ENCODE results near the gene CACNB4.
"Not testable (repeated sequence)": the region's sequence is repeated elsewhere in the genome, so short reads cannot be mapped to it uniquely, and the experiment has no call there.

CACNB4 gene

DNA sequence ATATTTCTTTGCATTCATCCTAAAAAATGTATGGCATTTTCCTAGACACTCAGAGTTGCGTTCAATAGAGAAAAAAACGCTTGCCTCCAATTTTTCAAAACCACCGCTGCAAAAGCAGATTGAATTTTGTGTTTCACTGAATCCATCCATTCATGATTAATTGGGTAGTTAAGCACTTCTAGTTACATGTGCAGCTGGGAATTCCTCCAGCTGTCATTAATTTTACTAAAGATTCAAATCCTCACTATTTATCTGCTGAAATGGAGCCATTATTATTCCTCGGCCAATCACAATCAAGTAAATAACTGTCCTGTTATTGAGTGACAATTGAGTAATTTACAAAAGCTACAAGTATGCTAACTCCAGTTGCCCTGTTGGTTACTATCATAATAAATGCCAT lies 194.8 kb downstream of the CACNB4 start:
- no peak for DNase-seq (ENCODE audit: low read depth)

DNA sequence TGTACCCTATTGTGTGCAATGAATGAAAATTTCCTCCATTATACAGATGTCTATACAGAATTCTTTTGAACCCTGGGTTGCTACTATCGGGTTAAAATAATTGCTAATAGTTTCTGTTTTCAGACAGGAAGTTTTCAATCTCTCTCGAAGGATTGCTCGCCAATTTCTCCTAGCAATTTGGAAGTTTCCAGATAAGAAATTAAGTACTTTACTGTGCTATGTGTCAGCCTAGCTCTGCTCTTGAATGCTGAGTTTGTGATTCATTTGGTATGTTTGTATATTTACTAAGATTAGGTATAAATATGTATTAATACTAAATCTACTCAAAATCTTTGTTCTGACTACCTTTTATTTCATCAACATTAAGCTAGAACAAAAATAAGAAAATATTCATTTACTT lies 196.0 kb downstream of the CACNB4 start:
- no peak for DNase-seq (ENCODE audit: low read depth)

DNA sequence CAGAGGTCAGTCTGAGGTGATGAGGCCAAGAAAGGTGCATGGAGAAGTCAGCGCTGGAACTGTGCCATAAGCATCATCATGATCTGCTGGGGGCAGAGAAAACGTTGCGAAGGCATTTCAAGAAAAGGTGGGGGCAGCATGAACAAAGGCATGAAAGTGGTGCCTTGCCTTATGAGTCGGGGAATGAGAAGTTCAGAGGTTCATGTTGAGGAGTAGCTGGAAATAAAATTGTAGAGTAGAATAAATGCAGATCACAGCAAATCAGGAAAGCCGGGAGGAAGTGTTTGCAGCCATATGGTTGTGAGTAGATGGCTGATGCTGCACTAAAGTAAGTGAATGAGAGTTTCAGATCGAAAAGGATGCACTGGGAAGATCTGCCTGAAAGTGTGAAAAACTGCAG lies 198.5 kb downstream of the CACNB4 start:
- no peak for DNase-seq (ENCODE audit: low read depth)

DNA sequence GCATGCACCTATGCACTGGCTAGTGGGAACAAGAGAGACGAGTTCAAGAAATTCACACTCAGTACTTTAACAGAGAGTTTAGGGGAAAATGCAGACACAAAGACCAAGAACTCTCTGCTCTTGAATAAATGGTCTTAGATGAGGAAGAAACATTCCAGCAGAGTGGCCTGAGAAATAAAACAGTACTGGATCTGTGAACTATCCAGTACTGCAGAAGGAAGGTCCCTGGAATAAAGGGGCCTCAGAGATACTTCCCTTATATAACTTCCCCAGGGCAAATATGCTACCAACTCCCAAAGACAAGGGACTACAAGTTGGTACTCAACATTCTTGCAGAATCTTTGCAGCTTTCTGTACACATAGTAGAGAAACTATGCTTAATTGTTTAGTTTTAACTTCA lies 199.7 kb downstream of the CACNB4 start:
- no peak for DNase-seq (ENCODE audit: low read depth)

DNA sequence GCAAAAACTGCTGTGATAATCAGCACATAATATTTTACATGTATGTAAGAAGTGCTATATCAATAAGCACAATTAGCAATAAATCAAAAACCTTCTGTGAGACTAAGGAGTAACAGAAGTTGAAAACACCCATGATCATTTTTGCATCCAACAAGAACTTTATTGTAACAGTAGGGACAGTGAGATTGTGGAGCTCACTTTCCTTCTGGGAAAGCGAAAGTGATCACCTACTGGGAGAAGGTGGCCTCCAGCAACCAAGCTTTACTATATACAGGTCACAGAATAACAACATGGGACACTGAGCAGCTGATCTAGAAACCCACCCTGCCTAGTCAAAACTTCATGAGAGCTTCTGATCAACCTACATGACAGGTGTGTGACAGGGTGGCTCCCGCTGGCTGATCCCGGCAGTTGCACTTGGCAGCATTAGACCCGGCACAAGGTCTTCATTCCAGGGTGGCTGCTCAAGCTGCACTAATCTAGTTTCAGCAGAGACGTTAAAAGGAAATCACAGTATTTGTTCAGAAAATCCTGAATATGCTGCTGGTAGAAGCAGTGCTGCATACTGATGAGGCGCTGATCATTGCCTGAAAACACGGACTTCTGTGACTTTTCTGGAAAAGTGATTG lies 207.2 kb downstream of the CACNB4 start:
- no peak for DNase-seq (ENCODE audit: low read depth)

DNA sequence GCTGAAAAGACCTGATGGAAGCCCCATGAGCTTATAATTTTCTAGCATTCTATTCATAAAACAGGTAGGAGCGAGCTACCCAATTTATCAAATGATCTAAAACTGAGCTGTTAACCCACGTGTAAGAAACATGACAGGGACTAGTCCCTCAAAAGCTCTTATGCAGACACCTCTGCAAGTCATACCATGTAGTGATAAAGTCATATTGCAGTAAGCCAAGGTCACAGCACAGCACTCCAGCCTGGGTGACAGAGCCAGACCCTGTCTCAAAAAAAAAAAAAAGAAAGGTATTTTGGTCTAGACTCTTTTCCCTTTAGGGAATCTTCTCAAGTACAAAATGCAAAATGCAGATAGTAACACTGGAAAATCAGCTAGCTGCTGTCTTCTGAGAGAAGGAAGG lies 211.7 kb downstream of the CACNB4 start:
- DNase-seq (ENCODE audit: low read depth) = no peak

DNA sequence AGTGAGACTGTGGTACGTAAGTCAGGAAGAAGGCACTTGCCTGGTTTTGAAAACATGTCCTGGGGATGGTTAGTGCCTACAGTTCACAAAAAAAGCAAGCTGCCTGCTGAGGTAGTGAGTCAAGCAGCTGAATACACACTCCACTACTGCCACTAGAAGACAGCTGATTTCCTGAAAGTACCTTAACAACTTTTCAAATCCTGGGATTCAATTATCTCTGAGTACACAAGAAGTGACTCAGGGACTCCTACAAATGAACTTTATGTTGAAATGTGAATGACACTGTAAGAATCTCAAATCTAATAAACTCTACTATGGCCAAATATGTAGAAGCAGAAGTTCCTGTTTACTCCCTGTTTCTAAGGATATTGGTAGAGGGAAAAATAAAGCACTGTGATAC lies 212.6 kb downstream of the CACNB4 start:
- no peak for DNase-seq (ENCODE audit: low read depth)

DNA sequence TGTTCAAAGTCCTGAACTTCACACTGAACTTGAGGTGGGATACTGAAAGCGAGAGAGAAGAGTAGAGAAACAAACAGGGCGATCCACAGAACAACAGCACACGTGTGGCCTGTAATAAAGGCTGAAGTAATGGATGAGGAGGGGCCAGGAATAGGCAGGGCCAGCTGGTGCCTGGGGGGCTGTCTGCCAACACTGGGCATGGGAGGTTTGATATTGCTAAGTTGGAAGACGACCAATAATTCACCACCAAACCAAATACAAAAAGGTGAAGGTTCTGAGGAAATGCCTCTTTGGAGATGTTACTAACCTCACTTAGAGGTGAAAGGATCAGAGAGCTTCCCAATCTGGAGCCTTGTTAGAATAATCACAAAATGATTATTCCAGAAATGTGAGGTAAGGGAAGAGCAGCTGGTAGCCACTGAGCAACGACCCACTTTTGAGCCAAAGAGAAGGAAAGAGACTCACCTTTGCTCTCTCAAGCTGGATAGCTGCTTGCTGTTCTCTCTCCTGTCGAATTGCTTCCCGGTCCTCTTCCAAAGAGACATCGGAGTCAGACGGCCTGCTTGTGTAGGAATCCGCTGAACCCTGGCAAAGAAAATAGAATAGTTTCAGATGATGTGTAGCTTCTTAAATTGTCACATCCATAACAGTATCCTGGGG lies 215.9 kb downstream of the CACNB4 start:
- no peak for DNase-seq (ENCODE audit: low read depth)

DNA sequence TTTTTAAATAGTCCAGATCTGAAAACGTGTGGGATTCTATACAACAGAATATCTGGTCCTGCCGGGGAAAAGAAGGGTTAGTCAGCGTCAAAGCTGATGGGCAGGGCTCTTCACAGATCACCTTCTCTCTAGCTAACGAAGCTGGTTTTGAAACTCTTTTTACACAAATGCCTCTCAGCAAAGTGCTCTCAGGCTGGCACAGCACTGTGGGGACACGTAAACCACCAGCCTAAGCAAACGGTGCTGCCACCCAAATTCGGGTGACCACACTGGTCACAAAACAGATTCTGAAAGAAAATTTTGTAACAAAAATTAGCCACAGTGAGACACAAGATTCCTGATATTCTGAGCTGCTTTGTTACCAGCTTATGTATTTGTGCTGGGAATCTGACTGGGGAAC lies 217.5 kb downstream of the CACNB4 start:
- DNase-seq (ENCODE audit: low read depth) = no peak

DNA sequence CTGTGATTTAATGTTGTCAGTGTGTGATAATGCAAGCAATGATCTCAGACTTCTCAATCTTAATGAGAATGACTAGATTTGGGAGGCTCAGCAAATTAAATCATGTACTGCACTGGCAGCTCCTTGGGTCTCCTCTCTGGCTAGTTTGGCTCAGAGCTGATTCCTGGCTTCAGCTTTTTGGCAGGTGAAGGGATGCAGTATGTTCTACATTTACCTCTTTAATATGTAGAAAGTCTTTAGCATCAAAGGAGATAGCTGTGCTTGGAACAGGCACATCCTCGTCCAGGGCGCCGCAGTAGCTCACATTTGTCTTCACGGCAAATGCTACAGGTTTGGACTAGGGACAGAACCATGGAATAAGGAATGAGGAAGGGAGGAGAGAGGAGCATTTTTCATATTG lies 218.3 kb downstream of the CACNB4 start:
- no peak for DNase-seq (ENCODE audit: low read depth)

DNA sequence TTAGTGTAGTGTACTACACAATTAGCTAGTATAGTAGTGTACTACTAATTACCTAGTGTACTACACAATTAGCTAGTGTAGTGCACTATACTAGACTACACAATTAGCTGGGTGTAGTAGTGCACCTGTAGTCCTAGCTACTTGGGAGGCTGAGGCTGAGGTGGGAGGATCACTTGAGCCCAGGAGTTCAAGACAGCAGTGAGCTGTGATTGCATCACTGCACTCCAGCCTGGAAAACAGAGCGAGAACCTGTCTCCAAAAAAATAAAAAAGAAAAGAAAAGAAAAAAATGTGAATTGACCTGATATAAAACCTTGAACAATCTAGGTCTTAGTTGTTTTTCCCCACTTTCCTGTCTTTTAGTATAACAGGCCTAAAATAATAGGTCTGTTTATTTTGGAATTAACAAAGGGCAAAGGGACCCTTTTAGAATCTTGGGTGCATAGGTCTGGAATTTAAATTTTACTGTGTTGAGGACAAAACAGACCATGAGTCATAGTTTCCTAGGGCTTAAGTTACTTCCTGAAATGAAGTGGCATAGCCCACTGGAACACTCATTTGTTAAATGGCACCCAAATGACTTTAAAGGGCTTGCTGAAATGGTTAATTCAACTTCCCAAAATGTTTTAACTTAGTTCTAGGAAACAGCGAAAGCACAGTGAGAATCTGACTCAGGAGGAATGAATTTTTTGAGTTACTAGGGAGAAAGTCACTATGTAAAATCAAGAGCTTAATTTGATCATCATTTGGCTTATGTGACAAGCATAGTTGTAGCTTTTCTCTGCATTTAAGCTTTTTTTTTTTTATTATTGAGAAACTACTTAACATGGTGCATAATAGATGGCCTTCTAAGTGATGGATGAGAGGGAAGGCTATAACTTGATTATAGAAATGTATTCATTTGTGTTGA lies 219.9 kb downstream of the CACNB4 start:
- DNase-seq (ENCODE audit: low read depth) = no peak

DNA sequence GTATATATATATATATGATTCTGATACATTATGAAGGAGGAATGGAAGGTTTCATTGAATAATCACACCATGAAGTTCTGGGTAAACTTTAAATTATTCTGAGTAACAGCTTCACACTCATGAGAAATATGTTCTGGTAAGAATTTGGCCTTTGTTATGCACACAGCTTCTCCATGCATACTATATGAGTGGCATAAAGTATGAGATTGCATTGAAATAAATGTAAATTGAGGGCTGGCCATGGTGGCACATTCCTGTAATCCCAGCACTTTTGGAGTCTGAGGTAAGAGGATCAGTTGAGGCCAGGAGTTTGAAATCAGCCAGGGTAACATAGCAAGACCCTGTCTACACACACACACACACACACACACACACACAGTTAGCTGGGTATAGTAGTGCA lies 220.6 kb downstream of the CACNB4 start:
- DNase-seq (ENCODE audit: low read depth) = no peak

DNA sequence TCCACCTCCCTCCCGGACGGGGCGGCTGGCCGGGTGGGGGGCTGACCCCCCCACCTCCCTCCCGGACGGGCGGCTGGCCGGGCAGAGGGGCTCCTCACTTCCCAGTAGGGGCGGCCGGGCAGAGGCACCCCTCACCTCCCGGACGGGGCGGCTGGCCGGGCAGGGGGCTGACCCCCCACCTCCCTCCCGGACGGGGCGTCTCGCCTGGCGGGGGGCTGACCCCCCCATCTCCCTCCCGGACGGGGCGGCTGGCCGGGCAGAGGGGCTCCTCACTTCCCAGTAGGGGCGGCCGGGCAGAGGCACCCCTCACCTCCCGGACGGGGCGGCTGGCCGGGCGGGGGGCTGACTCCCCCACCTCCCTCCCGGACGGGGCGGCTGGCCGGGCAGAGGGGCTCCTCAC lies 223.2 kb downstream of the CACNB4 start:
- not testable (repeated sequence) for DNase-seq (ENCODE audit: low read depth)

DNA sequence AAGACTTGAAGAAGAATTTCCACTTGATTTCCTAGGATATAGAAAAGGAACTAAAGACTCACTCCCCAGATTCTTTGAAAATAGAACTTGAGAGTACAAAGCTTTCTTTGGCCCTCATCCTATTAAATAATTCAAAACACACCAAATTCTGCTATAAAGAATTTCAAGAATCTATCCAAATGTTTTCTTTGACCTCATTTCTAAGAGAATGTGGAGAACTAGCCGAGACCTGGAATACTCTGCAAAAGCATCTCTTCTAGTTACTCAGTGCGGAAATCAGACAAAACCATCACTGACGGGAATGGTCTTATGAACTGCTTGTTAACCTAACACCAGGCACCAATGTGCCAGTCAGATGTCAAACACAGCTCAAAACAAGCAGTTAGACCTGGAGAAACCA lies 226.4 kb downstream of the CACNB4 start:
- DNase-seq (ENCODE audit: low read depth) = no peak

DNA sequence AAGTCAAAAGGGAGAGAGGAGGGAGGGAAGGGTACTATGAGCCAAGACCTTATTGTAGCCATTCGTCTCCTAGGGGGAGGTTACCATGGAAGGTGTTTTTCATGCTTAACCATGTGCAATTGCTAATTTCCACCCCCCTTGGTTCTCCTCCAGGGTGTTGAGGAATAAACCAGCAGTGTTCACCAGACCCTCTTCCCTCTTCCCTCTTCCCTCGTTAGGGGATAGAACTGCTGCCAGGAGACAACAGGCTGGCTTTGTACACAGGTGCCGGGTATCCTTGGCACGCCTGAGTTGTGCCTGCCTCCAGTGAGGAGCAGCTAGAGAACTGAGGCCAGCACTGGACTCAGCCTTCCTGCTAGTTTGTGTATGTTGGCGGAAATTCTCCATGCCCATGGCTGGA lies 229.6 kb downstream of the CACNB4 start:
- no peak for DNase-seq (ENCODE audit: low read depth)

DNA sequence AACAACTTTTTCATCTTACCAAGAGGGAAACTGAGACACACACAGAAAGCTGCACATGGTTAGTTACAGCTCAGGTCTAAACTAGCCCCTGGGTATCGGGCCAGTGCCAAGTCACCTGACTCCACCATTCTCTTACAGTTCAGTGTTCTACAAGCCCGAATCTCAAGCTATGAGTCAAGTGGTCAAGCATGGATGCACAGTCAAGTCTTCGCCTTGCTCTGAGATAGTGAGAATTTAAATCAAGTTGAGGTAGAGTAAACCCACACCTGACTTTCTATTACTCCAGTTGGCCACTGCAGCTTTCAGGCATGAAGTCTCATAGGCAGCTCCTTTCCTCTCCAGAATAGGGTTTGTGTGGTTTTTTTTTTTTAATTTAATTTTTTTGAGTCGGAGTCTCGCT lies 236.1 kb downstream of the CACNB4 start:
- DNase-seq (ENCODE audit: low read depth) = no peak

DNA sequence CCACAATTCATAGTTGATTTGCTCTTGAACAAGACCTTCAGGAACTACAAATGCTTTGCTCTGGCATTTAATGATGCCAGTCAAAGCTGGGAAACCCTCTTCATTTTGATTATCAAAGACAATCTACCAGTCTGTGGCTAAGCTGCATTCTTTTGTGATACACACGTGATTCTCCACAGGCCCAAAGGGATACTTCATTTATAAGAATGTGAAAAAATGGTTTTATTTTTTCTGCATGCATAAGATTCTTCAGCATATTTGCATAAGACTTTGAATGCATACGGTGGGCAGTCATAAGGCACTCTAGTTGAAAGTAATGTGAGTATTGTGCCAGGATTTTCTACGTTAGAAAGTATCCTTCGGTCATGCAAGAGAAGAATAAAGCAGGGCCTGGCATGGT lies 237.7 kb downstream of the CACNB4 start:
- DNase-seq (ENCODE audit: low read depth) = no peak

DNA sequence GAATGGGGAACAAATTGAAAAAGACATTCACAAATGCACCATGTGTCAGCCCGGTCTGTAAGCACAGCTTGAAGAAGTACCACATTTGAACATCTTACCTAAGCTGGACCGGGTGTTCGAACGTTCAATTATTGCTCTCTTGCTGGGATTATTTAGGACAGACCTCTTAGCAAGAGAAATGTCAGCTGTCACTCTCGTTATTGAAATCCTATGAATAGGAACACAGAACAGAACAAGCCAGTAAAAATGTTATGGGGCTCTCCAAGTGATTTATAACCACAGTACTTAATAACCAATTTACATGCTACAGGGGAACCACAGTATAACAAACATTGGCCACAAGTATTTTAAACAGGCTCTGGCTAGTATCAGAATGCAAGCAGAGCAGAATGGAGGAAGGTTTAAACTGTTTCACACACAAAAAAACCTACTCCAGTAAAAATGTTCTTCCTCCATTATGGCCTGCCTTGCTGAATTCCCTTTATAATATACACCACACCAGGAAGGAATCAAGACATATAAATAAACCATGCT lies 238.2 kb downstream of the CACNB4 start:
- no peak for DNase-seq (ENCODE audit: low read depth)

DNA sequence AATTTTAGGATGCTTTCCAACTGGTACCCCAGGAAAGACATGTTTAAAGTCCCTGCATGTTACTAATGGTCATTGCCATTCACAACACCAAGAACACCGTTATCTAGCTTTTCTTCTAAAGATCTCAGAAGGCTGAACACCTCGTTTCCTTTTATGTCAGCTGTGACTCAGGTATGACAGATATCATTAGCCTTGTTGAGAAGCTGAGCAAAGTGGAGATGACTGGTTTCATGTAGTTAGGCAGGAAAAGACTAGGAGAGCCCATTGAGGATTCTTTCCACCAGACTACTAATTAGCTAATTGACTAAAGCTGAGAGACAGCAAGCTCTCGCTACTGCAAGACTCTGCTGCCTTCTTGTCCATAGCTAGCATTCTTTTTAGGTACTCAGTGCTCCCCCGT lies 238.6 kb downstream of the CACNB4 start:
- no peak for DNase-seq (ENCODE audit: low read depth)

DNA sequence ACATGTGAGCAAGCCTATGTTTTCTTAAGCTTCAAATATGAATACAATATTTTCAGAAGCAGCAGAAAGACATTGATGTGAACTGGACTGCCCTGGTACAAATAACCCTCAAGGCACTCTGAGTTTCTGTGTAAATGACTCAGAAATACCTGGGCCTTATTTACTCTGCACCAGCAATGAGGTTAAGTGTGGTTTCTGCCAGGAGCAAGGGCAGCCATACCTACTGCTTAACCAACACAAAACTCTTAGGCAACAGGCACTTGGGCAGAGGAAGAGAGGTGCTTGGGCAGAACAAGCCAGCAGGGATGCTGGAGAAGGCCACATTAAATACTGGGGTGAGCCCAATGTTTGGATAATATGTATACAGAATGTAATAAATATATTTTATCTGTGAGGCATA lies 241.2 kb downstream of the CACNB4 start:
- DNase-seq (ENCODE audit: low read depth) = no peak

DNA sequence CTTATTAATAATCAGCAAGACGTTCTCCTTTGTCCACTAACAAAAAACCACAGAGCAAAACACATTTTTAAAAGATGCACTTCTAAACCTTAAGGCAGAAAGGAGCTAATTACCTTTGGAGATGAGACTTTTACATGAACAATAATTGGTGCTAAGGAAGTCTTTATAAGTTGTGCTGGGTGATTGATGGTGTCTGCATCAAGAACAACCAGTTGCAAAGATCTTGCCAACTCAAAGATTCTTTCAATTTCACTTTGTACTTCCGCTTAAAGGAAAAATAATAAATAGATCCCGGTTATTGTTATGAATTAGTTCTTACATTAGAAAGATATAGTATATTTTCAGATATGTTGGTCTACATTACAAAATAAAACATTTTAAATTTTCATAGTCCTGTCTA lies 243.7 kb downstream of the CACNB4 start:
- DNase-seq (ENCODE audit: low read depth) = no peak

DNA sequence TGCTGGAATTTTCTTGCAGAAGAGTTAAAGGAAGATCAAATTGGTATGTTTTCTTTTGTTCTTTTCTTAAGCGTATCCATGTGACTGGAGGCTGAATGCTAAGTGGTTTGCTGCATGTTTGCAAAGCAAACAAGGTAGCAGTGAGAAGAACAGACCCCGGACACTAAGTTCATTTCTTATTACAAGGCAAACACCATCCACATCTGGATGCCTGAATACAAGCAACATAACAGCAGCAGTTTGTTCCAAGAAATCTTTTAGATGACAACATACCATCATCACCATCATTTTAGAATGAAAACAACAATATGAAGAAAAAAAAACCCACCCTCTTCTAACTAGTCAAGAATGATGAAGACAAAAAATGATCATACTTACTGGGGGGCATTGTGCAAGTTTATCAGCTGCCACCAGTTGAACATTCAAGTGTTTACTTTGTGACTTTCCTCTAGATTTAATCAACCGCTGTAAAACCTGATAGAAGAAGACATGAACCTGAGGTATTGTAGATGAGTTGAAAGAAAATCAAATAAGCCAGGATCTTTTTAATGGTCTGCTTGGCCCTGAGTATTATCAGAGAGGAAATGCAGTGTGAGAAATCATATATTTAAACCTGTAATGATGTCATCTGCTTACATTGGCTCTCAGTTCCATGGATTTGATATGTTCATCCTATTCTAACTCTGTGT lies 245.6 kb downstream of the CACNB4 start:
- DNase-seq (ENCODE audit: low read depth) = no peak

Measured in activated gamma-delta T cell treated with anti-CD3 and anti-CD28 coated beads, Interleukin-2, amount 50 U/mL, for 16 hours (primary cell).